IPS-18a (cell line): ENCODE results near the gene SIX3.
A peak's percentile ranks its signal among the peaks of the same experiment; 100 is the strongest.

Experiments used
- H3K27ac ChIP-seq: one replicate; pipeline ENCODE4 v1.5.1; 2013; ENCODE audit warnings: low read length
- H3K27me3 ChIP-seq: one replicate; pipeline ENCODE4 v1.6.1; 2013; ENCODE audit warnings: mild to moderate bottlenecking, low read length; ENCODE audit not compliant: control insufficient read depth, insufficient read depth
- H3K36me3 ChIP-seq: one replicate; pipeline ENCODE4 v1.6.1; 2013; ENCODE audit warnings: low read depth, low read length; ENCODE audit not compliant: control insufficient read depth
- H3K4me1 ChIP-seq: one replicate; pipeline ENCODE4 v1.6.1; 2013; ENCODE audit warnings: low read depth, low read length; ENCODE audit not compliant: control insufficient read depth
- H3K4me3 ChIP-seq: one replicate; pipeline ENCODE4 v1.5.1; 2013; ENCODE audit warnings: low read length
- H3K9ac ChIP-seq: one replicate; pipeline ENCODE4 v1.6.1; 2013; ENCODE audit warnings: mild to moderate bottlenecking, low read length, moderate library complexity
- H3K9me3 ChIP-seq: one replicate; pipeline ENCODE4 v1.6.1; 2013; ENCODE audit warnings: low read depth, low read length; ENCODE audit not compliant: control insufficient read depth

The SIX3 gene

DNA sequence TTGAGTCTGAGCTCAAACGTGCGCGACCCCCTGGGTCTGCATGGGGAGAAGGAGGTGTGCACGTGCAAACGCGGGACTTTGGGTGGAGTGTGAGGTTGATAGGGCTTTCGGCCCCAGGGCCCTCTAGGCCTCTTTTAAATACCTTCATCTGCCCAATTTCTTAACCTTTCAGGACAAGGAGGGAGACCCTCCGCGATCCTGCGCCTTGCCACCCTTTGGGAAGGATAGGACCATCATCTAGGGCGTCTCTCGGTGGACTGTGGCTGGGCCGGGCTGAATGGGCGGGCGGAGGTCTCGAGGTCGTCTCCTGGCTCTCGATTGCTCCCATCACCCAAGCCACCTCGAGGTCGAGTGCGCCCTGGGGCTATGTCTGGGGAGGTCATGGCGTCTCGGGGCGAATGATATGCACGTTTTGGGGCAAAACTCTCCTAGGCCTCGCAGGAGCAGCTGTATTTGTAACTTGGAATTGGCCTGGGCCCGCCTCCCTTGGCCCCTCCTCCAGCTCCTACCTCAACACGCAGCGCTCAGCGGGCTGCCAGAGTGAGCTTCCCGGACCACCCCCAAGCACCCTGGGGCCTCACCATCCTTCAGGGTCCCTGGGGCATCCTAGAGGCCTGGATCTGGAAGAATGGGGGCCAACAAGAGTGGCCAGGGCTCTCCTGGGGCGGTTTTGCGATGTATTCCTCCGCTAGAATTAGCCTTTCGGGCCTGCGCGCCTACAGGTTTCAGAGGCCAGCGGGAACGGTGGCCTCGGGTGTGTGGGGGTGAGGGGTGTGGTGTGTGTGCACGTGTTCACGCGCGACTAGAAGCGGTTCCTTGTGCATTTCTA is 8.7 kb upstream of the SIX3 start:
- Histone ChIP-seq H3K4me3 (peak overlapping the region; percentile 50), H3K9ac (no peak overlapping the region), H3K27ac (no peak overlapping the region), H3K9me3 (no peaks in the 10 kb centered on the region), H3K4me1 (peaks cover 47% of the 10 kb centered on the region), H3K27me3 (peaks cover 100% of the 10 kb centered on the region), H3K36me3 (no peaks in the 10 kb centered on the region)

DNA sequence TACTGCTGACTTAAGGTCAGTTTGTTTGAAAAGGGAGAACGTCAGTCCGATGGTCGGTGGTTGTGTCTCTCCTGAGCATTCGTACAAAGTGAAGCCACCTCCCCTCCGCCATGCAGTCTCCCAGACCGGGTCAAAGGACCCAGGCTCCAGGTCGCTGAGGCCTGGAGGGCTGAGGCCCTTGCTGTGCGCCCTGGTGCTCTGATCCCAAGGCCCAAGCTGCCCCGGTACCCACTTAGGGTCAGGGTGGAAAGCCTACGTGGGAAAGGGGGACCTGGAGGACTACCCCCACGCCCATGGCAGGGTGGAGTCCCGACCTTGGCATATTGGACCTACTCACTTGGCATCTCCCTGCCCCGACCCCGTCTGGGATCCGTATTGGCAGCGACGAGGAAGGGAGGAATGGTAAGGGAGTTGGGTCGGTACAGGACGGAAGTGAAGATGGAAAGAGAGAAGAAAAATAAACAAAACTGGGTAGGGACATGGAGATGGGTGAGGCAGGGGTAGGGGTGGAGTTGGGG is 8.0 kb upstream of the SIX3 start:
- peaks cover 50% of the 10 kb centered on the region for H3K4me1 ChIP-seq
- H3K27me3 ChIP-seq: peaks cover 100% of the 10 kb centered on the region
- no peaks in the 10 kb centered on the region for H3K36me3 ChIP-seq
- H3K27ac ChIP-seq: no peak overlapping the region
- H3K9ac ChIP-seq: no peak overlapping the region
- peak overlapping the region; percentile 50 for H3K4me3 ChIP-seq
- H3K9me3 ChIP-seq: no peaks in the 10 kb centered on the region

DNA sequence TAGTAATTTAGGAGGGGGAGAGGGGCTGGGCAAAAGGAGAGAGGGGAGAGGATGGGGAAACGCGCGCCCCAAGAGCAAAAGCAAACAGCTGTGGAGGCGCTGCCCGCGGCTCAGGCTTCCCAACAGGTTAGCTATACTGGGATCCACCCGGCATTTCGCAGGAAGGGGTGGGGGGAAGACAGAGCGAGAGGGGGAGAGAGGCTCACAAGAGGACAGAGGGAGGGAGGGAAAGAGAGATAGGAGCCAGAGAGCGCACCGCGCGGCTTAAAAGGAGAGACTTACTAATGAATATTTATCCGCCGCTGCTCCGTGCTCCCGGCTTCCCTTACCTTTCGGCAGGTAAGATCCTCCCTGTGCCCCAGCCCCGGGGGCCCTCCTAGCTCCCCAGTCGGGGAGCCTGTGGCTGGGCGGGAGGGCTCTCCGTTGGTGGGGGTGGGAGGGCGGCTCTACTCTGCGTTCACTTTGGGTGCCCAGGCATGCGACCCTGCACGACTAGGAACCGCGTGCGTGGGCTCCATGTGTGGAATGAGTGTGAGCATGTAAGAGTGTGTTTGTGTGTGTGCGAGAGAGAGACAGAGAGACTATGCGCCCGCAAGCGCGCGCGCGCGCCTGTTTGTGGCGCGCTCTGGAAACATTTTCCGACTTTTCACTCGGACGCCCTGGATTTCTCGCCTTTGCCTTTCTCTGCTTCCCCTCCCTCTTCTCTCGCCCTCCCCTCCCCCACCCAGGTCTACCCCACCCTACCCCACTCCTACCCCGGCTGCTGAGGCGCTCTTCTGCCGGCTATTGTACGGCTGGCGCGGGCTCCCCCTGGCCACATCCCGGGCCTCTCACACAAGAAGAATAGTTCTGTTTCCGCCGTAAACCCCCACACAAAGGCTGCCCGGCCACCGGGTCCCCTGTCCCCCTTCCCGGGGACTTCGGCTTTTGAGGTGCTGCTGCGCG is 7.2 kb upstream of the SIX3 start:
- Histone ChIP-seq H3K4me1 (peaks cover 51% of the 10 kb centered on the region), H3K9ac (no peak overlapping the region), H3K27ac (no peak overlapping the region), H3K9me3 (no peaks in the 10 kb centered on the region), H3K4me3 (peak overlapping the region; percentile 50), H3K27me3 (peaks cover 100% of the 10 kb centered on the region), H3K36me3 (no peaks in the 10 kb centered on the region)

DNA sequence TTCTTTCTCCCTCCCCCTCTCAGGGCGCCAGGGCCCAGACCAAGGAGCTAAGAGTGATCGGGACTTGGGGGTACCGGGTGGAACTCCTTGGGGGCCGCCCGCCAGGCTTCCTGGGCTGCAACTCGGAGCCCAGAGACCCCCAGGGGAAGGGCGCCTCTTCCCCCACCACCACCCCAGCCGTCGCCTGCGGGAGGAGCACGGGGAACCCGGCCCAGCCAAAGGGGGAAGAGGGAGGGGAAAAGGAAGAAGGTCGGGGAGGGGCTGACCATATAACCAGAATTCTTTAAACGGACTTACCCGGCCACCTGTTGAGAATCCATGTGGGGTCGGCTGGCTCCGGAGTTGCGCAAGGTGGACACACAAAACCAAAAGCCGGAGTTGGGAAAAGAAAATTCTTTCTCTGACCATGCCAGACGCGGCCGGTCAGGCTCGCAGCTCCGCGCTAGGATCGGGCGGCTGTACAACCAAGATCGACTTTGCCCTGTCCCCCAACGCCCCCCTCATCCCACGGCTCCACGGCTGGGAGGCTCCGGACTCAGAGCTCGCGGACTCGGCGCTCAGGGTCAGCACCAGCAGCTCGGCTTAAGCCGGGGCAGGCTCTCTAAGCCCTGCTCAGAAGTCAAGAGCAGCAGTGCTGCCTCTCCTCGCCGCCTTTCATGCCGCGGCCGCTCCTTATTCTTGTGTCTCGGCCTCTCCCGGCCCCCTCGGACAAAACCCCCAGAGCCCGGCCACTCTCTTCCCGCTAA is 6.3 kb upstream of the SIX3 start:
- no peak overlapping the region for H3K27ac ChIP-seq
- H3K36me3 ChIP-seq: no peaks in the 10 kb centered on the region
- peak overlapping the region; percentile 50 for H3K4me3 ChIP-seq
- H3K9me3 ChIP-seq: no peaks in the 10 kb centered on the region
- H3K4me1 ChIP-seq: peaks cover 57% of the 10 kb centered on the region
- H3K9ac ChIP-seq: no peak overlapping the region
- peaks cover 100% of the 10 kb centered on the region for H3K27me3 ChIP-seq

DNA sequence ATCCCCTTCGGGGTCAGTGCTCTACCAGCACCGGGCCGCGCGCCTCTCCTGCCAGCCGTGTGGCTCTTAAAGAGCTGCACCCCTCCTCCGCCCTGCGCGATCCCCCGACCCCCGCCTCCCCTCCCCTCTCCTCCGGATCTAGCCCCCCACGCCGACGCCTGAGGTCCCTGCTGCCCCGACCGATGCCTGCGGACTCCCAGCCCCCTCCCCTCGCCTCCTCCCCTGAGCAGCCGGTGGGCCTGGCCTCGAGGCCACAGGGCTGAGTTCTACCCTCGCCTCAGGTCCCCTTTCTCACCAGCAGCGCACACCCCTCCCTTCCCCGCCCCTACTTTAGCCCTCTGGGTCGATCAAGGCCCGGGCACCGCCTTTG is 5.8 kb upstream of the SIX3 start:
- Histone ChIP-seq H3K27me3 (peaks cover 100% of the 10 kb centered on the region), H3K4me1 (peaks cover 55% of the 10 kb centered on the region), H3K9ac (no peak overlapping the region), H3K36me3 (no peaks in the 10 kb centered on the region), H3K4me3 (peak overlapping the region; percentile 50), H3K9me3 (no peaks in the 10 kb centered on the region), H3K27ac (no peak overlapping the region)

DNA sequence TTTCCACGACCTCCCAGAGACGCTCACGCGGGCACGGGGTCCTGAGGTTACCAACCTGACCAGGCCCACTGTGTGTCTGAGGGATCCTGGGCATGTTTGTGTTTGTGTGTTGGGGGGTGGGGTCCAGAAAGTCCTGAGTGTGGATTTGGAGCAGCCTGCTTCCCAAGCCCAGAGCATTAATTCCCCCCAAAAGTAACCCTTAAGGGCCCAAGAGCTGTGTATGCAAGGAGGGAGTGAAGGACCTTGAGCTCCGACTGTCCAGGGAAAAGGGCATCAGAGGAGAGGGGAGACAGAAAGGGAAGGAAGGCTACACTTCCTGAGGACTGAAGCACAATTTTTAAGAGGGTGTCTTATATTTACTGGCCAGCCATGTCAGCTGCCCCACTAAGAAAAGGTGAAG is 5.2 kb upstream of the SIX3 start:
- Histone ChIP-seq H3K36me3 (no peaks in the 10 kb centered on the region), H3K27ac (no peak overlapping the region), H3K9me3 (no peaks in the 10 kb centered on the region), H3K4me1 (peaks cover 54% of the 10 kb centered on the region), H3K9ac (no peak overlapping the region), H3K4me3 (peak overlapping the region; percentile 50), H3K27me3 (peaks cover 100% of the 10 kb centered on the region)

DNA sequence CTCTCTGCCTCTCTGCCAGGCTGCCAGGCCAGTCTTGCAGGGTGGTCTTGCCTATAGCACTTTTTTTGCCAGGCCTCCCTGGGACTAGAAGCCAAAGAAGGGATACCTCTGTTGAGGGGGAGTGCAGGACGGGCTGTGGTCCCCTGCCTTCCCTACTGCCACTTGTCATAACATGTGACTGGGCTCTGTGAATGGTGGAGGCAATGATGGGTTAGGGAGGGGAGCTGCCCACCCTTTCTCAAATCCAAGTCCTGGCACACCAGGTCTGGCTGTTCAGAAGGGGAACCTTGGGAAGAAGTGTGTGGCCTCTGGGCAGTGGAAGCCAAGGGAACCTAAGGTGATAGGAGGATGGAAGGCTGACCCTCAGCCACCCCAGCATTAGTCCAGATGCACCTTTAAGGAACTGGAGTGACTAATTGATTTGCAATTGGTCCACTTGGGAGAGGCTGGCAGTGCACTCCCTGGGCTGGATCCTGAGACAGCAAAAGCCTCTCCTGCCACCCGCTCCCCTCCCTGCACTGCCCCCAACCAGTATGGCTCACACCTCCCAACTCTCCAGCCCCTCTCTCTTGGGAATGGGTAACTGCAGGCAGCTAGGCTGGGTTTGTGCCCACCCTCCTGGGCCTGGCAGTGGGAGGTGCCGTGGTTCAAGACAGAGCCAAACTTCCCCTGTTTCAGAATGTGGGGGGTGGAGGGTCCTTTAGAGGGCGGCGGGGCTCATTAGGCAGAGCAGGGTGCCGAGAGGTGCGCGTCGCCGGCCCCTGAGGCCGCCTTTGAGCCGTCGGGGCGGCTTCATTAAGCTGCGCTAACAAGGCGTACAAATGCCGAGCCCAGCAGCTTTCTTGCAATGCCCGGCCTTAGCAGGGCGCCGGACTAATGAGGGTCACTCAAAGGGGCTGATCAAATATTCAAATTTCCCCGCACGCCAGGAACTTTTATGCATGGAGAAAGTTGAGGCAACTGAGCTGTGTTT is 4.5 kb upstream of the SIX3 start:
- Histone ChIP-seq H3K36me3 (no peaks in the 10 kb centered on the region), H3K27me3 (peaks cover 100% of the 10 kb centered on the region), H3K27ac (no peak overlapping the region), H3K9ac (no peak overlapping the region), H3K4me1 (peaks cover 47% of the 10 kb centered on the region), H3K9me3 (no peaks in the 10 kb centered on the region), H3K4me3 (peak overlapping the region; percentile 43)

DNA sequence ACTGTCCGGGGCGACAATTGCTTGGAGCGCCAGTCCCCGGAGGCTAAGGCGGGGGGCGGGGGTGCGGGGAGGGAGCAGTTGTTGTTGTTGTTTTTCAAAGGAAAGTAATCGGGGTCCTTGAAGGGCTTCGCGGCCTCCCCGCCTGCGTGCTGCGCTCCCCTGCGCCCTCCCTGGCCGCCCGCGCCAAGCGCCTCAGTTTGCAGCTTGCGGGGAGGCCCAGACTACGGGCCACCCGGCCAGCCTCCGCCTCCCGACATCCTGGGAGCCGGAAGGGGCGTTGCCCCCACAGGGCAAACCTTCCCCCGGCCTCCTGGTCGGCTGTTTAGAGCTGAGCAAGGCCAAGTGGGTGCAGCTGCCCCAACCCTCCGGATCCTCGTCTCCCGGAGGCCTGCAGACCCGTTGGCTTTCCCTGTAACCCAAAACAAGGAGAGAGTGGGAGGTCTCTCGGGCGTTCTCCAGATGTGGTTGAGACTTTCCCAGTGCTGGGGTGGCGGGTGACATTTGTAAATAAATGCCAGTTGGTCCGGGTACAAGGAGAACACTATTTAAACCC is 3.7 kb upstream of the SIX3 start:
- H3K9me3 ChIP-seq: no peaks in the 10 kb centered on the region
- H3K36me3 ChIP-seq: no peaks in the 10 kb centered on the region
- peaks cover 42% of the 10 kb centered on the region for H3K4me1 ChIP-seq
- H3K27me3 ChIP-seq: peaks cover 100% of the 10 kb centered on the region
- H3K9ac ChIP-seq: no peak overlapping the region
- no peak overlapping the region for H3K27ac ChIP-seq
- peak overlapping the region; percentile 43 for H3K4me3 ChIP-seq

DNA sequence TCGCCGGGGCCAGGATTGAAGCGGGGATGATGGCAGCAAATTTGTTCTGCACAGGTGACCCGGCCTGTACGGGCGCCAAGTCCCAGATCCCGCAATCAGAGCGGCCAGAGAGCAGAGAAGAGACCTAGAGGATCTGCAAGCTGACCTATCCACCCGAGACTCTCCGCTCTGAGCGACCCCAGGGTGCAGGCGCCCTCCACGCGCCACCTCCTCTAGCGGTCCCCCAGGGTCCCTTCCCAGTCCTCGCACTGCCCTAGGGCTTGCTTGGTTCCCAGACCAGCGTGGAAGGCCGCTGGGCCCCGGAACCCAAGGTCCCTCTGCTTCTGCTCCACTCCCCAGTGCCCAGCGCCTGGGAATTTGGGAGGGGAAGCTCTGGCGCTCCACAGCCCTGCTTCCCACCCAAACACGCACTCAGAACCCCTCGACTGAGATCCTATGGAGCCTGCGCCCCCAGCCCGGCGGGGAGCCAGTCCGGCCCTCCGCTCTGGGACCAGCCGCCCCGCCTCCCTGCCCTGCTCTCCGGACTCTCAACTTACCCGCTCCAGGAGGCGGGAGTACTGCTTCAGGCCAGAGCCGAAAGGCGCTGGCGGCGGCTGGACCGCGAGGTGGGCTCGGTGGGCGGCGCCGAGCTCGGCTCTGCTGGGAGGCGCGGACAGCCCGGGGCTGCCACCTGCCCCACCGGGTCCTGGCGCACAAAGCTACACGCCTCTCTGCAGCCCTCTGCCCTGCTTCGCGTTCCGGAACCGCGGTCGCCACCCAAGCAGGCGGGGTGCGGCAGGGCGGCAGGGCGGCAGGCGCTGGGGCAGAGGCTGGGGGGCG is 3.0 kb upstream of the SIX3 start:
- Histone ChIP-seq H3K4me3 (peak overlapping the region; percentile 43), H3K27ac (no peak overlapping the region), H3K36me3 (no peaks in the 10 kb centered on the region), H3K4me1 (peaks cover 35% of the 10 kb centered on the region), H3K27me3 (peaks cover 100% of the 10 kb centered on the region), H3K9me3 (no peaks in the 10 kb centered on the region), H3K9ac (no peak overlapping the region)
